Activated CD8-positive, alpha-beta memory T cell treated with anti-CD3 and anti-CD28 coated beads, Interleukin-2, amount 50 U/mL, for 1 hour (primary cell): Measurements from ENCODE around the gene LSAMP.

Experiments used
- DNase-seq: peaks from one replicate; pipeline ENCODE4 v3.0.0-alpha.2; 2020; ENCODE audit errors: extremely low read depth

LSAMP gene

GRCh38 chr3:116165135-116165534 is 280.2 kb downstream of the LSAMP start:
- no peak for DNase-seq

DNA sequence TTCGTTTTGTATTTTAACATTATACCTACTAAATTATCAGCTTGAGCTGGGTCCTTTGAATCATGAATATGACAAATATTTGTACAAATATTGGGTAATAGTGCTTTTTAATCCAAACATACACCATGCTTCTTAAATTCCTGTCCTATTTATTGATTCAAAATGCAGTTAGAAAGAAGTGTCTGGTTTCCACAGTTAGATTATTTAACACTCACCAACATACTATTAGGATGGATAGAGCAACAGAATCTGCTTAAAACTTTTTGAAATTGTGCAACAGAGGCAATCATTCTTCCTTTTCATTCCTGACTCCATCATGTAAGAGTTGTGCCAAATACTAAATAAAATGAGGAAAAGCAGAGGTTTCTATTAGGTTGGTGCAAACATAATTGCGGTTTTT is 281.2 kb downstream of the LSAMP start:
- no peak for DNase-seq

DNA sequence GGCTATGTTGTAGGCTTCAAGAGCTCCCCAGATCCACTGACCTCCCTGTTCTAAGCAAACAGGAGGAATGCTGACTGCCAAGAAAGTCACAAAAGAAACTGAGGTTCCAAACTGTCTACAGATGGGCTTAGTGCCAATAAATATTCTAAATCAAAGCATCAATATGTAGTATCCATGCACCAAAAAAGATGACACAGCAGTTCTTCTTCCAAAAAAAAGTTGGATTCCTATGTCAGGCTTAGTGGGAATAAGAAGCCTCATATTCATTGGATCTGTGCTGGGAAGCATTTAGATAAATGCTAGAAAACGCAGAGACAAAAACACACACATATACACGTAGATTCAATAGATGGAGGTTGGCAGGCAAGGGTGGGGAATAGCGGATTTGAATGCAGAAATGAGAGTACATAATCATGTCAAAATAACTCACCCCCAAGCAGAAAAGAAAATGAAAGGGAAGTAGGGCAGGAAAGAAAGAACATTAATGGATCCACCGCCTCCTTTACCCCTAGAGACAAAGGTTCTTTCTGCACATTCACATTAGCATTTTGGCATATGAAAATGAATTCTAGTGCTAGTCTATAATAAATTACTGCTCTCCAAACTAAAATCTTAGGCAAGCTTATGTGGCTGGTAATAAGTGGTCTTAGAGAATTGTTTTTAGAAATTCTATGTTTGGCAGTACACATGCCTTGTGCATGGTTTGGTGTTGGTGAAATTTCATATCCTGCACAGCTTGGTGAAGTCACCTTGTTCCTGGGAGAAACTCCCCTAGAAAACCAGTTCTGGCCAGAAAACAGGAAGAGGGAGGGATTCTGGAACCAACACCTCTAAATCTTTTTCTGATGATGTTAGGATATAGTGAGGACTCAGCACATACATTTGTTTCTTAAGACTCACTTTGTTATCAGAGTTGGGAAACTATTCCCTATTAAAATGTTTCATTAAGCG is 283.4 kb downstream of the LSAMP start:
- no peak for DNase-seq

DNA sequence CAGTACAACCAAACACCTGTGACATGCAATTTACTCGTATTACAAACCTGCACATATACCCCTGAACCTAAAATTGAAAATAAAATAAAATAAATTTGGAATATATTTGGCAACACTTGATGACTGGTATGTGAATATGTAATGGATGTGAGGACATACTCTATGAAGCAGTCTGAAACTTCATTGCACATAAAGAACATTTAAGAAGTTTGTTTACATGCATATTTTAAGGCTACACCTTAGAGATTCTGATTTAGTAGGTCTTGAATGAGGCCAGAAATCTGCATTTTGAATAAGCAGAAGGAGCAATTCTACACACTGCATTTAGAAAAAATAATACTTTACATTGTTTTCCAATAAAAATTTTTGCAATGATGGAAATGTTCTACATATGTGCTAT is 284.7 kb downstream of the LSAMP start:
- DNase-seq: no peak

- DNase-seq: no peak
These were observed 289.4 kb downstream of the LSAMP start for GRCh38 chr3:116155841-116156240.

- DNase-seq: no peak
These were observed 290.9 kb downstream of the LSAMP start for GRCh38 chr3:116154389-116154788.

DNA sequence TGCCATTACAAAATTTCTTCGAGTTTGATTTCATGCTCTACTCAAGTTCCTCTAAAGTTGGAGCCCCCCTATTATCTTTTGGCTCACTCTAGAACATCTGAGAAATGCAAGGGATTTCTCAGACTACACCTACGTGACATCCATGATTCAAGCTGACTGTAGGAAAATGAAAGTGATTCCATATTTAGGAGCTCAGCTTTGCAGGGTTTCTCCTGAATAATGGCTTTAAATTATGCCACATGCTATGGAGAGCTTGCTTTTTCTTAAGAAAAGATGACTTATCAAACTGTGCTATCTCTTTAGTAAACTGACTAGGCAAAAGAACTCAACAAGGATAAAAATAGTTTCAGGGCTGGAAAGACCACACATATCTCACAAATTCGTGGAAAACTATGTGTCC is 292.1 kb downstream of the LSAMP start:
- no peak for DNase-seq

- DNase-seq: no peak
These were observed 294.6 kb downstream of the LSAMP start for GRCh38 chr3:116150655-116151167.

- no peak for DNase-seq
These were observed 296.1 kb downstream of the LSAMP start for GRCh38 chr3:116148881-116149851.

GRCh38 chr3:116145613-116146012 is 299.7 kb downstream of the LSAMP start:
- DNase-seq: no peak

DNA sequence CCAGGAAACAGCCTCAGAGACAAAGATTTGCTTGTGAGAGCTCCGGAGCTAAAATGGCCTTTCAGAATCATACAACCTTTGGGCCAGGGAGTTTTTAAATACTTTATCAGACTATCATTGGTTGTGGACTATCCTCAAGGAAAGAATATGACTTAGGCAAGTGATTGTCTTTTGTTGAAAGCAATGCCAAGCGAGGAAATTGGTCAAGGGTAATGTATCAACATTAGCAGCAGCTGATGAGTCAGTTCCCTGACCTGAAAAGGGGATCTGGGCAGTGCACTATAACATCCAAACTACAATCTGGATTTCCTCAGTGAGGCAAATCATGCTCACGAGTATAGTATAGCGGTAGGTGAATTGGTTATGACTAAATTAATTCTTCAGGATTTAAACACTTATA is 303.6 kb downstream of the LSAMP start:
- no peak for DNase-seq

GRCh38 chr3:116140100-116140689 is 305.1 kb downstream of the LSAMP start:
- no peak for DNase-seq

DNA sequence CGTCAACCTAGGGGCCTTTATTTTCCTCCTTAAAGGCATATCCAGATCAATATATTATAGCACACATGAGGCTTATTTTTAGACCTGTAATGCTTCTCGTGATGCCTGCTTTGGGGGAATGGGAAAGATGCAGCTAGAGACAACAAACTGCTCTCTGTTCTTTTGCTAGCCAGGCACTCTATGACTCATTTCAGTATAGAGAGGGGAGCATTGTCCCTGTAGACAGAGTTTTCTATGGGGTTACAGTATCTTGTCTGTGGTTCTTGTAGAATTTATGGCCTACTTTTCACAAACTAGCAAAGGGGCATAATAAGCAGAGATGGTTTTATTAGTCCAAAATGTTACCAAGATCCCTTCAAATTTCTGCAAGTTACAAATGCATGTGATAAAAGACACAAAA is 305.6 kb downstream of the LSAMP start:
- no peak for DNase-seq

DNA sequence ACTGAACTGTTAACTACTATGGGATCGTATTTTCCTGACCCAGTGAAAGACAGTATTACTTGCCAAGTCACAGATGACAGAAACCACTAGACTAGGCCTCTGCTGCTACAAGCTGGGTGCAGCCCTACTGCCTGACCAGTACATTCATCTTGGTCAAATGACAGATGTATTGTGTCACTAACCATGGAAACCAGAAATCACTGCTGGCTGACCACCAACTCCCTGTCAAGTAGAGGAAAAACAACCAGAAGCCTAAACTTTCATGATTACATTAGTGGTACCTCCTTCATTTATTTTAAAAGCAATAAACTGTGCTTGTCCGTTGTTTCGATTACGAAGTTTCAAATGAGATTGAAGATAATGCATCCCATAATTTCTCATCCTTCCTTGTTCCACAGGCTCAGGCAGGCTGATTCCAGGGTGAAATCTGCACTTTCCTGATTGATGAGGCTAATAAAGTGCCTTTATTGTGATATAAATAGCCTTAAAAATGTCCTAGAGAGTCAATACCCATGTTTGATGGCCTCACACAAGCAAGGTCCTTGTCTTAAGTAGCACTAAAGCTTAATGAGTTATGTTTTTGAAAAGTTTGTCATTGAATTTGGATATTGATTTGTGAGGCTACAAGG is 309.7 kb downstream of the LSAMP start:
- no peak for DNase-seq

- DNase-seq: no peak
These were observed 315.9 kb downstream of the LSAMP start for GRCh38 chr3:116129187-116129946.

GRCh38 chr3:116127464-116127863 is 317.8 kb downstream of the LSAMP start:
- DNase-seq: no peak

GRCh38 chr3:116124166-116124565 is 321.1 kb downstream of the LSAMP start:
- no peak for DNase-seq

- DNase-seq: no peak
These were observed 326.7 kb downstream of the LSAMP start for GRCh38 chr3:116118475-116119169.

DNA sequence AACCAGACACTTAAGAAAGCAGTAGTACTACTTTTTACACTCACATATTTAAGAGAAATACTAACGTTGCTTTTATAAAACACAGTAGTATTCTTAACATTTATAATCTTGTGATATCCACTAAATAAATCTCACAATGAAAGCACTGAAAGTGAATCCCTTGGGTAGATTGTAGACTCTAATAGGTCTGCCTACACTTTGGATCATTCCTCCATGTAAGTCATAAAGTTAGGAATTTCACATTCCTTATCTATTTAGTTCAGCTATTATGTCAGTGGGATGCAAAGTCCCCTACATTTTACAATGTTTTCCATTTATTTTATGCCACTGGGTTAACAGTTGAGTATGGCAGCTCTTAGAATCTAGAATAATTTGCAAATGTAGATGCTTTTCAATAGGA is 330.7 kb downstream of the LSAMP start:
- DNase-seq: no peak

DNA sequence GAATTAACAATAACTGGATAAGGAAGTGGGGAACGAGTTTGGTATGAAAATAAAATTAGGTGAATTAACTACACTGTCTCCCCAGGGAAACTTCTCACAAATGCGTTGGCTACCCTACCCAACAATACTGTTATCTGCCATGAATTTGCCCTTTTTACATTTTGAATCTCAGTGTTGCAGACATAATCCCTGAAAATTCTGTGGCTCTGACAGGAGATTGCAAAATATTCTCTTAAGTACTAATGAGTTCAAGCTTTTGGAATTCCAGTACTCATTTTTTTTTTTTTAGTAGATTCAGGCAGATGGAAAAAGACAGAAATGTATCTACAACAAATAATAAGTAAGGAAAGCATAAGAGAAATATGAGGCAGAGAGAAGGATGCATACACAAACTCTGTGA is 332.6 kb downstream of the LSAMP start:
- DNase-seq: no peak
